Tibial artery (tissue), 4 donors: Measurements from ENCODE around the gene TRAIP.

Experiments
- DNase-seq, 2 donors: peaks; one replicate each; pipeline ENCODE4 v3.0.0-alpha.2; 2019
- H3K27ac ChIP-seq, 2 donors: fragments of 200-600 bp; sonication (generic) in 1 of 2; 1 replicate in 1 of 2; 2 replicates in 1 of 2; pipeline ENCODE4 v1.5.1; 2018 to 2019; ENCODE audit warnings: mild to moderate bottlenecking in 1 of 2
- H3K27me3 ChIP-seq, 2 donors: fragments of 200-600 bp; sonication (generic) in 1 of 2; one replicate each; pipeline versions ENCODE4 v1.5.1 to v1.6.0; 2016 to 2019
- H3K36me3 ChIP-seq, 3 donors: fragments of 200-600 bp; sonication (generic) in 2 of 3; one replicate each; pipeline ENCODE4 v1.5.1; 2016 to 2019; ENCODE audit warnings: mild to moderate bottlenecking in 2 of 3
- H3K4me1 ChIP-seq, 4 donors: fragments of 200-600 bp; sonication (generic) in 2 of 4; 1 replicate in 3 of 4; 2 replicates in 1 of 4; pipeline ENCODE4 v1.5.1; 2016 to 2019
- H3K4me3 ChIP-seq, 2 donors: fragments of 200-600 bp; sonication (generic) in 1 of 2; 1 replicate in 1 of 2; 2 replicates in 1 of 2; pipeline ENCODE4 v1.5.1; 2018 to 2019; ENCODE audit warnings: mild to moderate bottlenecking in 2 of 2
- H3K9me3 ChIP-seq, 3 donors: fragments of 200-600 bp; sonication (generic) in 1 of 3; one replicate each; pipeline ENCODE4 v1.5.1; 2016 to 2019
- CTCF ChIP-seq, 2 experiments: fragments of 200-600 bp in 1 of 2; fragments of 450-650 bp in 1 of 2; IDR thresholded peaks; one replicate each; pipeline ENCODE4 v1.5.1; 2017 to 2019; ENCODE audit warnings: antibody characterized with exemption in 2 of 2, mild to moderate bottlenecking in 1 of 2, moderate library complexity in 1 of 2
- intact Hi-C: fragments of 100-400 bp; cut with DNase I; formaldehyde crosslinking; loops from one replicate; pipeline ENCODE4 v1.15.0; 2023; ENCODE audit warnings: low total_unique reads

Gene TRAIP

GRCh38 chr3:49805897-49806701 is 50.3 kb downstream of the TRAIP start:
- Histone ChIP-seq H3K9me3 (no peaks in the 10 kb centered on the region), H3K27ac (peak overlapping the region; percentile 87 to 98), H3K4me1 (peaks cover 22 to 46% (median 32%) of the 10 kb centered on the region in 4 donors), H3K36me3 (peaks cover 8 to 35% (median 21%) of the 10 kb centered on the region in 3 donors), H3K4me3 (peak overlapping the region in 1 of 2 donors; percentile 92), H3K27me3 (no peaks in the 10 kb centered on the region)
- intact Hi-C loops = no loop called here
- DNase-seq = no peak
- TF ChIP-seq CTCF (IDR thresholded peaks at IDR 0.05) = no peak

GRCh38 chr3:49805367-49805782 is 51.0 kb downstream of the TRAIP start:
- peak overlapping the region; percentile 87 to 98 for H3K27ac ChIP-seq
- H3K36me3 ChIP-seq = peaks cover 8 to 28% (median 14%) of the 10 kb centered on the region in 3 donors
- intact Hi-C loops = no loop called here
- no peaks in the 10 kb centered on the region for H3K9me3 ChIP-seq
- no peak for TF ChIP-seq CTCF (IDR thresholded peaks at IDR 0.05)
- DNase-seq = peak; percentile 92 to 98
- H3K4me1 ChIP-seq = peaks cover 22 to 46% (median 33%) of the 10 kb centered on the region in 4 donors
- H3K27me3 ChIP-seq = no peaks in the 10 kb centered on the region
- H3K4me3 ChIP-seq = peak overlapping the region; percentile 0 to 92

- Histone ChIP-seq H3K4me3 (peak overlapping the region; percentile 79 to 92), H3K4me1 (peaks cover 22 to 46% (median 41%) of the 10 kb centered on the region in 4 donors), H3K27ac (peak overlapping the region; percentile 87 to 98), H3K27me3 (no peaks in the 10 kb centered on the region), H3K36me3 (peaks cover under 1 to 18% (median 4%) of the 10 kb centered on the region in 3 donors), H3K9me3 (no peaks in the 10 kb centered on the region)
- intact Hi-C loops = no loop called here
- no peak for TF ChIP-seq CTCF (IDR thresholded peaks at IDR 0.05)
- no peak for DNase-seq
These were observed 52.0 kb downstream of the TRAIP start for GRCh38 chr3:49804141-49805041.

- no peak for DNase-seq
- Histone ChIP-seq H3K4me1 (peaks cover 22 to 48% (median 42%) of the 10 kb centered on the region in 4 donors), H3K27ac (peak overlapping the region; percentile 87 to 98), H3K9me3 (no peaks in the 10 kb centered on the region), H3K36me3 (peaks cover 0 to 10% (median 0%) of the 10 kb centered on the region in 3 donors), H3K4me3 (peak overlapping the region; percentile 79 to 92), H3K27me3 (no peaks in the 10 kb centered on the region)
- TF ChIP-seq CTCF (IDR thresholded peaks at IDR 0.05) = peak; percentile 12 to 13
- intact Hi-C loops = no loop called here
These were observed 52.8 kb downstream of the TRAIP start for GRCh38 chr3:49803465-49804140.
